Endothelial cell of hepatic sinusoid (primary cell): ENCODE measurements around the gene PROCA1.

ENCODE experiments used
- in situ Hi-C: cut with HindIII; loops from 2 replicates; pipeline ENCODE4 v1.10.0; 2017; ENCODE audit warnings: low sequenced_read_pairs

Gene PROCA1, protein sequence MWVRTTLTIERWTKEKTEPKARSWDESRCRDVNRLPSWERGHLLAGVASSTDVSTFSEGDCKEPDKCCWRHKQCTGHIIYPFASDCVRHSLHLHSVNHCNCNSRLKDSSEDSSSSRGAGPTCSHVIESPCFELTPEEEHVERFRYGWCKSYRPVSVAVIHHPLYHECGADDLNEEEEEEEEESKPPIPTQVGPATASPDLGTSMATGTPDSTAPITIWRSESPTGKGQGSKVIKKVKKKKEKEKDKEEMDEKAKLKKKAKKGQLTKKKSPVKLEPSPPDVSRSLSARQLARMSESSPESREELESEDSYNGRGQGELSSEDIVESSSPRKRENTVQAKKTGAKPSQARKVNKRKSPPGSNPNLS

DNA sequence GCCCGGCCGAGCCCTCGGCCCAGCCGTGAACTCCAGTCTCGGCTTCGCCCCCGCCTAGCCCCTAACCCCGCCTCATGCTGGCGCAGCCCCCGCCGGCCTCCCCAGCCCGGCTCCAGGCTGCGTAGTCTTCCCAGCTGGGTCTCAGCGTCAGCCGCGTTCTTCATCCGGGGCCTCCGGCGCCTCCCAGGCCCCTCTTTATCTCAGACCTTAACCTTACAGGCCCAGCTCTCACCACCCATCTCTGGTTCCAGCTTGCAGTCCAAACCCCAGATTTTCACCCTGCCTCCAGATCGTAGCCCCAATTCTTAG, at the start of gene PROCA1:
Gene PROCA1, minus strand, starts transcription at position 166 of the 309 bp plus-strand sequence. CDS start 228 bp downstream, outside the sequence.
- in situ Hi-C loops = no loop called here

DNA sequence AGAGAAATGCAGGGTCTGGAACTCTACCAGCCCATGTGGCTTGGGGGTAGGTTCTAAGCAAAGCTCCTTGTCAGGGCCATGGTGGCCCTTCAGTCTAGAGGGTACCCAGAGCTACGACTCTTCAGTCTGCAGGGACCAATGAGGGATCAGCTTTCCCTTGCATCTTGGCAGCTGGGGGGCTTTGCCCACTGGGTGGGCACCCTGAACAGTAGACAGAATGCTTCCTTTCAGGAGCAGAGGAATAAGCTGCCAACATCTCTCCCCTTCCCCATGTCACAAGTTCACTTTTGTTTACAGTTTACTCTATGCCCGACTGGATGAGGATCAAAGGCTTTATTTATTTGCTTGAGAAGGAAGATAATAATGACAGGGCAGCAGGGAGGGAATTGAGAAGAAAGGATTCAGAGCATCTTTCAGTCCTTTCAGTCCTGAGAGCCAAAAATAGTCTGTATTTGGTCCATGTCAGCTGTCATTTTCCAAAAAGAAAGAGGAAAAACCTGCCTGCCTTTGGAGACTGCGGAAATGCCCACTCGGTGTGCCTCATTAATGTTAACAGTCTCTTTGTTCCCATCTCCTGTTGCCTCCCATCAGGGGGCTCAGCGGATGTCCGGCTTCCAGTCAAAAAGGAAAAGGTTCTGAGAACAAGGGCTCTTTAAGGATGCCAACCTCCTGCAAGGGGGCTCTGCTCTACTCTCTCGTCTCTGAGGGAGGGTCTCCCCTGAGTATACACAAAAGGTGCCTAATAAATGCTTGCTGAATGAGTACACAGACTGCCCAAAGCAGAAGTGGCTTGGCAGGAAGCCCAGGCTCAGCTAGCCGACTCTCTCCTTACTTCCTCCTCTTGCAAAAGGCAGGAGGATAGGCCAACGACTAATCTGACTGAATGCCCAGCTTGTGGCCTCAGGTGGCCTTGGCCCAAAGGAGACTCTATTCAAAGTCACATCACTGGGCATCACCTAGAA, 49.2 kb upstream of the PROCA1 start:
- in situ Hi-C loops = loop anchor here (5.0 kb wide), 2 partner anchors 39 to 106 kb away; no protein-coding TSS in a partner anchor

DNA sequence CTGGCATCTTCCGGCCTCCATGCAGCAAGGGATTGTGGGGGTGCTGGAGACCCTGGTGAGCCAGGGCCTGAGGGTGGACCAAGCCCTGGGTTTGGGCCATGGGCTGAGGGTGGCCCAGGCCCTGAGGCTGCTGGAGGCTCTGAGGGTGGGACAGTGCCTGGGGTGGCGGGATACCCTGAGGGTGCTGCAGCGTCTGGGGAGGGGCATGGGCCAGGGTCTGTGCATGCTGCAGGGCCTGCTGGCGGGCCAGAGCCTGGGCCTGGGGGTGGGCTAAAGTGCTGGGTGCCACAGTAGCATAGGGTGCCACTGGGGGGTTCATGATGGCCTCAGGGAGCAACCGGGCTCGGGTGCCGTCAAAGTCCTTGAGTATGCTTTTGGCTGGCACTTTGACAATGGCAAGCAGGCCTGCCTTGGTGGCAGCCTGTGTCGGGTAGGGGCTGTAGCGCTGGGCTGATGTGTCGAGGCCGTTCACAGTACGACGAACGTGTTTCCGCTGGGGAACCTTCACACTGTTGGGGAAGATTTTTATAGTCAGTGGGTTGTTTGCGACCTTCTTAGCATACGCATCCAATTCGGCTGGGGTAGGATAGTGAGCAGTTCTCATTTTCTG, 47.7 kb upstream of the PROCA1 start:
- in situ Hi-C loops = no loop called here

DNA sequence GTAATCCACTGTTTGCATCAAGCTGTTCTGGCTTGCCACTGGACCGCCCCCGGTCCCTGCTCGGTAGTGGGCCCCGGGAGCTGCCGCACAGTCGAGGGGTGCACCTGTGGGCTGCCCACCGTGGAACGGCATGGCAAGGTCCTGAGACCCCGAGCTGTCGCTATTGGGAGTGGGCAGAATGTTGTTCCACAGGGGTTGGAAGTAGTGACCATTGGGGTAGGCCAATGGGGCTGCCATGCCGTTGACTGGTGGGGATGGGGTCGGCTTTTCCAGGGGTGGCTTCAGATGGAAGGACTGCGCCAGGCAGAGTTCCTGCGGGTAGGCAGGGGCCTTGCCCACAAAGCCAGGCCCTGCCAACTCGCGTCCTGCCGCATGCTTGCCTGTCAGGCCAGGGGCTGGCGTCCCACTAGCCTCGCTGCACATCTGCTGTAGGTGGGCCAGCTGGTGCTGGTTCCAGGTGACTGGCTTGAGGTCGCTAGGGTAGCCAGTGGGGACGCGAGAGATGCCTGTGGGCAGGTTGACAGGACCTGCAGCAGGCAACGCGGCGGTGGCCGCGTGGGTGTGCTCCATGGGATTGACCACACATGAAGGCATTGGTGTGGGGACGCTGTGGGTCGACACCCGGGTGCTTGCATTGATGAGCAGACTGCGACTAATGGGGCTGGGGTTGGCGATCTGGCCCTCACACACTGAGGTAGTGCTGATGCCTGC, 46.9 kb upstream of the PROCA1 start:
- in situ Hi-C loops = no loop called here

DNA sequence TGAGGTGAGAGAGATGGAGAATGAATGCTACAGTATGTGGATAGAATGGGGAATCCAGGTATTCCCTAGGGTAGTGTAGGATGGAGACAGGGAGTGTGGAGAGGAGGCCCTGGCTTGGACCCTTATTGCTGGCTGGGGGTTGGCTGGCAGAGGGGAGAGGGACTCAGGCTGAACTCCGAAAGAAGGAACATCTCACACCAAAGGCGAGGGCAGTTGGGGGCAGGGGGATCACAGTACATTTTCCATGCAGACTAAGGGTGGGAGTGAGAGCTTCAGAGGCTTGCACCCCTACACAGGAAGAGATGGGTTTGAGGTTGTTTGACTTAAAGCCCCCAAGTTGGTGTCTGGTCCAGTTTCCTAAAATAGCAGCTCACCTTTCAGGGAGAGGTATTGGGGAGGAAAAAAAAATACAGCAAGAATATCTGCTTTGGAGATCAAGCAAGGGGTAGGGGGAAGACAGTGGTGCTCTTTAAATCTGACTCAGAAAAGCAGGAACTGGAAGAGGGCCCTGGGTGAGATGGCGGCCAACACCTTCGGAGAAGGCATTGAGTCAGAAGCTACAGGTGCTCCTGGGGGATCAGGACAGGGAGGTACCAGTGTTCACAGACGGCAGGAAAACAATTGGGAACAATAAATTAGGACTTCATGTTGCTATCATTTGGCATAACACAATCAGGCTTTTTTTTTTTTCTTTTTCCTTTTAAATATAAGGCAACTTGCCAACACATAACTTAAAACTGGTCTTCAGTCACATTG, 44.5 kb upstream of the PROCA1 start:
- in situ Hi-C loops = no loop called here

DNA sequence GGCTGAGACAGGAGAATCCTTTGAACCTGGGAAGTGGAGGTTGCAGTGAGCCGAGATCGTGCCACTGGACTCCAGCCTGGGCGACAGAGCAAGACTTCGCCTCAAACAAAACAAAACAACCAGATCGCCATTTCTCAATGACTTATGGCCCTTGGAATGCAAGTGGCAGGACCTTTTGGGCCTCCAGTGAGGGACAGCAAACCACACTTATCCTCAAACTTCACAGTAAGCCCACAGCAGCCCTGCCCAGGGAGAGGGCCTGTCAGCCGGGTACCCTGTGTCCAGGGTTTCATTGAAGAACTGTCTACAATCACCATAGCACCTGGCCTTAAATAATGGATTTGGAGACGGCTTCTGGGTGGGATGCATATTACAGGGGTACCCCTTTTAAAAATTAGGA, 43.8 kb upstream of the PROCA1 start:
- in situ Hi-C loops = no loop called here

DNA sequence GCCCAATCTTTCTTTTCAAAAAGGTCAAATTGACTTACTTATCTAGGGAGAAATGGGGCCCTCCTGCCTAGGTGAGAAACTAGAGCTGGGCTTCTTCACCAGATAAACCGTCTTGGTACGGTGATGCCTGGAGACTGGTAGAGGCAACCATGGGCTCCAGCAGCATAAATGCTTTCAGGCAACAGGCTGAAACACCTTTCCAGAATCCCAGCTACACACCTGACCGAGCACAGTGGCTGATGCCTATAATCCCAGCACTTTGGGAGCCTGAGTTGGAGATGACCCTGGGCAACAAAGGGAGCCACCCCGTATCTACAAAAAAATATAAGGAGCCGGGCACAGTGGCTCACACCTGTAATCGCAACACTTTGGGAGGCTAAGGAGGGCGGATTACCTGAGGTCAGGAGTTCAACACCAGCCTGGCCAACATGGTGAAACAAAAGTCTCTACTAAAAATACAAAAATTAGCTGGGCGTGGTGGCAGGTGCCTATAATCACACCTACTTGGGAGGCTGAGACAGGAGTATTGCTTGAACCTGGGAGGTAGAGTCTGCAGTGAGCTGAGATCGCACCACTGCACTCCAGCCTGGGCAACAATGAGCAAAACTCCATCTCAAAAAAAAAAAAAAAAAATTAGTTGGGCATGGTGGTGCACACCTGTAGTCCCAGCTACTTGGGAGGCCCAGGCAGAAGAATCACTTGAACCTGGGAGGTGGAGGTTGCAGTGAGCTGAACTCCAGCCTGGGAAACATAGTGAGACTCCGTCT, 40.1 kb upstream of the PROCA1 start:
- in situ Hi-C loops = no loop called here

DNA sequence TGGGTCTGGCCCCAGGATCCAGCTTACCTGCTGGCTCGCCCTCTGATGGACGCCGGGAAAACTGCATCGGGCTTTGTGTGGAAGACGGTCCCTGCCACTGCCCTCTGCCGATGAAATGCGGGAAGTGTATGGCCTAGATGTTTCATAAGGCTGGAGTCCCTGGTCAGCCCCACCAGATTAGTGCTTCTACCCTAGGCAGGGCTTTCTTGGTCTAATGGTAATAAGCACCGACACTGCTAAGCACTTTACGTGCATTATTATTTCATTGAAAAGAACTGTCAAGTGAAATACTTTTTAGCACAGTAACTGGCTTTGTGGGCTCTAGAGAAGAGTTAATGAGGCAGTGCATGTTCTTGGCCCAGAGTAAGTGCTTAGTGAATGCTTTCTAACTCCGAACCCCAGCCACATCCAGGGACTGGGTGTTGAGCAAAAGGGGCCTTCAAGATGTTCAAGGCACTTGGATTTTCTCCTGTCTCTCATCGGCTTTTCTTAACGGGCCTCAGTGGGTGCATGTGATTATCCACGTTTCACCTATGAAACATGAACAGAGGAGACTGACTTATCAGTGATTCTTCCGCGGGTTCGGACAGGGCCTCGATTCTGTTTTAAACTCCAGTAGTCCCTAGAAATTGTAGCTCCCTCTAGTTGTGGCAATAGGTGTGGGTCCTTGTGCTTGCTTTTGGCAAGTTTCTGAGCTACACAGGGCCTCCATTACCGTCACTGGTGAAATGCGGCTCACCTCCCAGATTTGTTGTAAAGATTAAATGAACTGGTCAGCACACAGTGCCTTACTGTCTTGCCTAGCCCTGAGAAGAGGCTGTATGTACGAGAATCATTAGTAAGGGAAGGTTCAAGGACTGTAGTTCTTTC, 38.7 kb upstream of the PROCA1 start:
- in situ Hi-C loops = no loop called here

DNA sequence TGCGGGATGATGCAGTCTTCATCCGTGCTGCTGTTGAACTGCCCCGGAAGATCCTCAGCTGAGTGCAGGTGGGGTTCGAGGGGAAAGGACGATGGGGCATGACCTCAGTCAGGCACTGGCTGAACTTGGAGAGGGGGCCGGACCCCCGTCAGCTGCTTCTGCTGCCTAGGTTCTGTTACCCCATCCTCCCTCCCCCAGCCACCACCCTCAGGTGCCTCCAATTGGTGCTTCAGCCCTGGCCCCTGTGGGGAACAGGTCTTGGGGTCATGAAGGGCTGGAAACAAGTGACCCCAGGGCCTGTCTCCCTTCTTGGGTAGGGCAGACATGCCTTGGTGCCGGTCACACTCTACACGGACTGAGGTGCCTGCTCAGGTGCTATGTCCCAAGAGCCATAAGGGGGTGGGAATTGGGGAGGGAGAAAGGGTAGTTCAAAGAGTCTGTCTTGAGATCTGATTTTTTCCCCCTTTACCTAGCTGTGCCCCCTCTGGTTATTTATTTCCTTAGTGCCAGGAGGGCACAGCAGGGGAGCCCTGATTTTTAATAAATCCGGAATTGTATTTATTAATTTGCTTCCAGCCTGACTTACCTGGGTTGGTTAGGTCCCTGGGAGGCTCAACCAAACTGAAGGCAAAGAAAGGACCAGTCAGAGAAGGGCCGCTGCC, 38.0 kb upstream of the PROCA1 start:
- in situ Hi-C loops = no loop called here

DNA sequence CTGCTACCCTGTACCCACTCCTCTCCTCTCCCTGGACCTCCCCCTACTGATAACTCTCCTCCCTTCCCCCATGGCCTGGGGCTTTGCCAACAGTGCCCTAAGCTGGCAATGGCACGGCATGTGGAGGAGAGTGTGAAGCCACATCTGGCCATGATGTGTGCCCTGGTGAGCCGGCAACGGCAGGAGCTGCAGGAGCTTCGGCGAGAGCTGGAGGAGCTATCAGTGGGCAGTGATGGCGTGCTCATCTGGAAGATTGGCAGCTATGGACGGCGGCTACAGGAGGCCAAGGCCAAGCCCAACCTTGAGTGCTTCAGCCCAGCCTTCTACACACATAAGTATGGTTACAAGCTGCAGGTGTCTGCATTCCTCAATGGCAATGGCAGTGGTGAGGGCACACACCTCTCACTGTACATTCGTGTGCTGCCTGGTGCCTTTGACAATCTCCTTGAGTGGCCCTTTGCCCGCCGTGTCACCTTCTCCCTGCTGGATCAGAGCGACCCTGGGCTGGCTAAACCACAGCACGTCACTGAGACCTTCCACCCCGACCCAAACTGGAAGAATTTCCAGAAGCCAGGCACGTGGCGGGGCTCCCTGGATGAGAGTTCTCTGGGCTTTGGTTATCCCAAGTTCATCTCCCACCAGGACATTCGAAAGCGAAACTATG, 37.3 kb upstream of the PROCA1 start:
- in situ Hi-C loops = no loop called here

DNA sequence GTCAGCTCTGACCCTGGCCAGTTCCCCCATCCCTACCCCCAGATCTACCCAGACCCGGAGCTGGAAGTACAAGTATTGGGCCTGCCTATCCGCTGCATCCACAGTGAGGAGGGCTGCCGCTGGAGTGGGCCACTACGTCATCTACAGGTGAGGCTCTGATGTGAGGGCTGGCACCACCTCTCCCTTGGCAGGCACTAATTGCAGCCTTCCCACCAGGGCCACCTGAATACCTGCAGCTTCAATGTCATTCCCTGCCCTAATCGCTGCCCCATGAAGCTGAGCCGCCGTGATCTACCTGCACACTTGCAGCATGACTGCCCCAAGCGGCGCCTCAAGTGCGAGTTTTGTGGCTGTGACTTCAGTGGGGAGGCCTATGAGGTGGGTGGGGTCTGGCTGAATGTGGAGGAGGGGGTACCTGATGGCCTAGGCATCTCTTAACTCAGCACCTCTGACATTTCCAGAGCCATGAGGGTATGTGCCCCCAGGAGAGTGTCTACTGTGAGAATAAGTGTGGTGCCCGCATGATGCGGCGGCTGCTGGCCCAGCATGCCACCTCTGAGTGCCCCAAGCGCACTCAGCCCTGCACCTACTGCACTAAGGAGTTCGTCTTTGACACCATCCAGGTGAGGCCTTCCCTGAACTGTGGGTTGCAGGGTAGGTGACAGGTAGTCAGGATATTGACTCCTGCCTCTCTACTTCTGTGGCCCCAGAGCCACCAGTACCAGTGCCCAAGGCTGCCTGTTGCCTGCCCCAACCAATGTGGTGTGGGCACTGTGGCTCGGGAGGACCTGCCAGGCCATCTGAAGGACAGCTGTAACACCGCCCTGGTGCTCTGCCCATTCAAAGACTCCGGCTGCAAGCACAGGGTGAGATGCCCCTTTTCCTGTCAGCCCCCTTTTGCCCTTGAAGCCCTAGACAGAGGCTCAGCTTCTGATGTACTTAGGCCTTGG, 36.4 kb upstream of the PROCA1 start:
- in situ Hi-C loops = no loop called here

DNA sequence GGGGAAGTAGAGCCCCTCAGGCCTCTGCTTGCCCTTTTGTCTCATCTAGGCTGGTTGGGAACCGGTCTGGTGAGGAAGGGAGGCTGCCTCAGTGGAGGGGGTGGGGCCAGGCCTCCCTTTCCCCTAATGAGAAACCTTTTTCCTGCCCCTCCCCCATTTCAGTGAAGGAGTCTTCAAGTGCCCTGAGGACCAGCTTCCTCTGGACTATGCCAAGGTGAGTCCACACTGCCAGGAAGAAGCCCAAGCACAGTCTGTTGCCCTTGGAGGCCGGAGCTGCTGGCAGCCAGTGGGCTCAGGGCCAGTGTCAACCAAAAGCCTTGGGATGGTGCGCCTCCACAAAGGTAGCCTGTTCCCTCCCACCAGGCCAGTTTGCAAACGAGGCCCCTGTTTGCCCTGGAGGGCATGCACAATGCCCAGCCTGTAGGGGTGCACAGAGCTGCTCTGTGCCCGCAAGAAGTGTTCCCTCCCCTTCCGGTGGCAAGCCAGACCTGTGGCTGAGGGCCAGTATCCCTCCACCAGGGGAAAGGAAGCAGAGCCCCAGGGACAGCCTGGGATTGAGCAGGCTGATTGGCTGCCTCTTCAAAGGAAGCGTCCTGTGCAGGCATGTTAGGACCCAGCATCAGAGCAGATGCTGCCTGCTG, 35.5 kb upstream of the PROCA1 start:
- in situ Hi-C loops = no loop called here

DNA sequence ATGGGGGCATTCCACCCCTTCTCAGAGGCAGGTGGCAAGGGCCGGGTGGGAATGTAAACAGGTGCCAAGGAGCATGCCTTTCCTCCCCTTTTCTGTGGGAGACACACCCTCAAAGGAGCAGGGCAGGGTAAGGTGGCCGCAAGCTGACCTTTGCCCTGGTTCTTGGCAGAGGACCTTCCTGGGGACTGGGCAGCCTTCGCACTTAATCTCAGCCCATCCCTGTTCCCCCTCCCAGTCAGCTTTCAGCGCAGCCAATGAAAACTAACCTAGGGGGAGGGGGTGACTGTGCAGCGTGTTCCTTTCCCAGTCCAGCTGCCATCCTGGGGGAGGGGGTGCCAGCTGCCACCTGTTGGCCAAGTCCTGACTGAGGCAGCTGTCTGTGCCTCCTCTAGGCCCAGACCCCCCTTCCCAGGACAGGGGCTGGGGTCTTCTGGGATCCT, 34.9 kb upstream of the PROCA1 start:
- in situ Hi-C loops = no loop called here

DNA sequence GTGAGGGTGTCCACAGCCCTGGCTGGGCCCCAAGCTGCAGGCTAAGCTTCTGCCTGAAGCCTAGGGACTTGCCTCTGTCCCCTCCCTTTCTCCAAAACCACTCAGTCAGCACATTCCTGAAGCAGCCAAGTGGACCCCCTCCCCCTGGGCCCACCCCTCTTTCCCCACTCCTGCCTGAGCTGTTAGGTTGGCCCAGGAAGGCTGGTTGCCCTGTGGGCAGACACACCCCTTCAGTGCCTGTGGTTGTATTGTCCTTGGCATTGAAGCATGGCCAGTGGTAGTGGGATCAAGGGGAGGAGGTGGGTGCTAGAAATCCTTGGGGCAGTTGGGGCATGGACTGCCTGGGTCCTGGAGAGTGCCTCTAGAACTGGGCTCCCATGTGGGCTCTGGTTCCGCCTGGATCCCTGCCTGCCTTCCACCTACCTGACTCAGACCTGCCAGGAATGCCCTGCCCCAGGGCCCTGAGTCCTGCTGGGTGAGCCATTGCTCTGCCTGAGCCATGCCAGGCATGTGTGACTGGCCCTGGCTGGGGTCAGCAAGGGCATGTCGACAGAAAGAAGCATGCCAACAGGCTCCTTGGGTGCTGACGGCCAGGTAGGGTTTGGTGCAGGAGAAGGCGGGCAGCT, 34.2 kb upstream of the PROCA1 start:
- in situ Hi-C loops = no loop called here
